Measurements from ENCODE around the gene TBC1D10A. TPM values are rescaled to one million over a fixed set of nuclear protein-coding genes. Genes with fewer than 3 reads are reported as not detected.

Gene TBC1D10A
- total RNA-seq, 6 donors from 2014 or later: 22.6 to 61.0 (median 36.2) TPM

- H3K36me3 ChIP-seq: peaks cover 3 to 31% (median 21%) of the 10 kb centered on the region in 4 donors
- WGBS, 2 donors: 79 to 87% methylated on average over 2 to 3 of the region's 3 CpGs
- H3K27me3 ChIP-seq: no peaks in the 10 kb centered on the region
- ATAC-seq (ENCODE audit: low FRiP score in 2 of 2) (no peak), DNase-seq (no peak)
- no peaks in the 10 kb centered on the region for H3K9me3 ChIP-seq
- peak overlapping the region in 2 of 4 donors; percentile 38 to 92 for H3K27ac ChIP-seq
- no peak overlapping the region for H3K4me3 ChIP-seq
- H3K4me1 ChIP-seq: peaks cover 30 to 41% (median 36%) of the 10 kb centered on the region in 4 donors
- TF ChIP-seq, protein P1, sequence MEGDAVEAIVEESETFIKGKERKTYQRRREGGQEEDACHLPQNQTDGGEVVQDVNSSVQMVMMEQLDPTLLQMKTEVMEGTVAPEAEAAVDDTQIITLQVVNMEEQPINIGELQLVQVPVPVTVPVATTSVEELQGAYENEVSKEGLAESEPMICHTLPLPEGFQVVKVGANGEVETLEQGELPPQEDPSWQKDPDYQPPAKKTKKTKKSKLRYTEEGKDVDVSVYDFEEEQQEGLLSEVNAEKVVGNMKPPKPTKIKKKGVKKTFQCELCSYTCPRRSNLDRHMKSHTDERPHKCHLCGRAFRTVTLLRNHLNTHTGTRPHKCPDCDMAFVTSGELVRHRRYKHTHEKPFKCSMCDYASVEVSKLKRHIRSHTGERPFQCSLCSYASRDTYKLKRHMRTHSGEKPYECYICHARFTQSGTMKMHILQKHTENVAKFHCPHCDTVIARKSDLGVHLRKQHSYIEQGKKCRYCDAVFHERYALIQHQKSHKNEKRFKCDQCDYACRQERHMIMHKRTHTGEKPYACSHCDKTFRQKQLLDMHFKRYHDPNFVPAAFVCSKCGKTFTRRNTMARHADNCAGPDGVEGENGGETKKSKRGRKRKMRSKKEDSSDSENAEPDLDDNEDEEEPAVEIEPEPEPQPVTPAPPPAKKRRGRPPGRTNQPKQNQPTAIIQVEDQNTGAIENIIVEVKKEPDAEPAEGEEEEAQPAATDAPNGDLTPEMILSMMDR (IDR thresholded peaks at IDR 0.05): no peak
- TF ChIP-seq POLR2A (IDR thresholded peaks at IDR 0.05) (no peak), EP300 (IDR thresholded peaks at IDR 0.05) (no peak), POLR2AphosphoS5 (IDR thresholded peaks at IDR 0.05) (no peak)
Observed at GRCh38 chr22:30328466-30329049, 1.8 kb upstream of the TBC1D10A start.

DNA sequence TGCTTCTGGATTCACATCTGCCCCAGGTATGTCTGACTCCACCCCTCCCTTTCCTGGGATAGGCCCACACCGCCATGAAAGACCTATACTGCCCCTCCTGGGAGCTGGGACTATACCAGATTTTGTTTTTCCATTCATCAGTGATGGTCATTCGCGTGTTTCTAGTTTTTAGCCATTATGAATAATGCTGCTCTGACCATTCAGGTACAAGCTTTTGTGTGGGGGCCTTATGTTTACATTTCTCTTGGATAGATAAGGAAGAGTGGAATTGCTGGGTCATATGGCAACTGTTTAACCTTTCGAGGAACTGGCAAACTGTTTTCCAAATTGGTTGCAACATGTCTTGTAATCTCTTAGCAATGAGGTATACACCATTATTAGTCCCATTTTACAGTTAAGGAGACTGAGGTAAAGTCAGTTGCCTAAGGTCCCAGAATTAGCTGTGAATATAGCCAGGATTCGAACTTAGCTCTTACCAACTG is 1.2 kb upstream of the TBC1D10A start:
- H3K4me3 ChIP-seq: no peak overlapping the region
- ATAC-seq (ENCODE audit: low FRiP score in 2 of 2) (no peak), DNase-seq (no peak)
- H3K36me3 ChIP-seq: peaks cover 3 to 24% (median 14%) of the 10 kb centered on the region in 4 donors
- peak overlapping the region; percentile 92 to 98 (median 95) for H3K27ac ChIP-seq
- H3K27me3 ChIP-seq: no peaks in the 10 kb centered on the region
- TF ChIP-seq EP300 (IDR thresholded peaks at IDR 0.05): no peak
- TF ChIP-seq, protein P1 (IDR thresholded peaks at IDR 0.05): no peak
- TF ChIP-seq POLR2AphosphoS5 (IDR thresholded peaks at IDR 0.05): no peak
- no peak for TF ChIP-seq POLR2A (IDR thresholded peaks at IDR 0.05)
- peaks cover 33 to 42% (median 38%) of the 10 kb centered on the region in 4 donors for H3K4me1 ChIP-seq
- no peaks in the 10 kb centered on the region for H3K9me3 ChIP-seq
- 59 to 69% methylated on average over 5 of the region's 5 CpGs for WGBS, 2 donors

DNA sequence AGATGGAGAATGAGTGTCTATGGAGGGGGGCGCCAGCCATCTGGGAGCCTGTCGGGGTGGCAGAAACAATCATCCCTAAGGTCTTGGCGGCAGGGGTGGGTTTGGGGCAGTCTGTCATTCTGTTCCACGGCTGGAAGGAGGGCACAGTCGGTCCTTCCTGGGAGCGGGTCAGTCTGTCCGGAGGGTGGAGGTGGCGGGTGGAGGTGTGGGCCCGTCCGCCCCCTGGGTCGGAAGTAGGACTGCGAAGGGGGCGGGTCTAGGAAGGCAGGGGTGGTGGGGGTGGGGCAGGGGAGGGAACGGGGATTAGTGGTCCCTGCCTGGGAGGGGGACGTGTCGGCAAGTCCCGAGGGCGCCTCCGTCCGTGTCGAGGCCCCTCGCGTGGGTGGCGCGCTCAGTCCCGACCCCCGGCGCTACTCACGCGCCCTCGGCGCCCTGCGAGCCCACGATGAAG is 461 bp downstream of the TBC1D10A start:
- Histone ChIP-seq H3K27ac (peak overlapping the region; percentile 92 to 98 (median 95)), H3K27me3 (no peaks in the 10 kb centered on the region), H3K4me3 (peak overlapping the region; percentile 98 to 100 (median 98)), H3K4me1 (peaks cover 45 to 52% (median 51%) of the 10 kb centered on the region in 4 donors), H3K9me3 (no peaks in the 10 kb centered on the region), H3K36me3 (peaks cover 2 to 10% (median 8%) of the 10 kb centered on the region in 4 donors)
- peak; percentile 27 to 69 for ATAC-seq (ENCODE audit: low FRiP score in 2 of 2)
- peak in 1 of 2 donors; percentile 66 for DNase-seq
- TF ChIP-seq, protein P1 (IDR thresholded peaks at IDR 0.05): peak in 1 of 6 experiments; percentile 1
- TF ChIP-seq POLR2A (IDR thresholded peaks at IDR 0.05) (no peak), POLR2AphosphoS5 (IDR thresholded peaks at IDR 0.05) (no peak)
- 0 to 1% methylated on average over 15 to 27 of the region's 34 CpGs for WGBS, 2 donors

DNA sequence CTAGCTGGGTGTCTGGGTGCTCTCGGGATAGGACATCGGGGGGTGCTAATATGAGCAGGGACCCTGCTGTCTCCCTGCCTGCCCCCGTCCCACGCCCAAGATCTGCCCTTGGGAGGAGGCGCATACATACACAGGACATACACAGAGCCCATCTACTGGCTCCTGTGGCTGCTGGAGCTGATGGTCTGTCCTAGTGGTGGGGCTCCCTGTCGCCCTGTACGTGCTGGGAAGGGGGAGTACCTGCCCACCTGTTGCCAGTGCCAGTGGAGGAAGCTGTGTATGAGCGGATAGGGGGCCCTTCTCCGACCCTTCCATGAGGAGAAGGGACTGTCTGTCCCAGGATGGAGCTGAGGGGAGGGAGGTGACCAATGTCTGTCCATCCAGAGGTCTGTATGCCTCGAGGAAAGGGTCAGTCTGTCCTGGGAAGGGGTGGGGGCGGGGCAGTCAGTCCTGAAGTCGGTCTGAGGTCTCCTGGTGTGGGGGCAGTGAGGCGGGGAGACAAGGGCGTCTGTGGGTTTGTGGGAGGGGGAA is 952 bp downstream of the TBC1D10A start:
- DNase-seq (no peak), ATAC-seq (ENCODE audit: low FRiP score in 2 of 2) (no peak)
- H3K36me3 ChIP-seq: peaks cover 0 to 8% (median 6%) of the 10 kb centered on the region in 4 donors
- H3K4me3 ChIP-seq: peak overlapping the region; percentile 98 to 100 (median 98)
- no peaks in the 10 kb centered on the region for H3K9me3 ChIP-seq
- no peaks in the 10 kb centered on the region for H3K27me3 ChIP-seq
- WGBS, 2 donors: 36 to 45% methylated on average over 10 to 14 of the region's 14 CpGs
- peak overlapping the region; percentile 92 to 98 (median 95) for H3K27ac ChIP-seq
- H3K4me1 ChIP-seq: peaks cover 49 to 55% (median 54%) of the 10 kb centered on the region in 4 donors
- TF ChIP-seq EP300 (IDR thresholded peaks at IDR 0.05) (no peak), POLR2A (IDR thresholded peaks at IDR 0.05) (no peak), POLR2AphosphoS5 (IDR thresholded peaks at IDR 0.05) (no peak)
- TF ChIP-seq, protein P1 (IDR thresholded peaks at IDR 0.05): no peak
